Measurements from ENCODE around the gene RFC1. TPM values are rescaled to one million over a fixed set of nuclear protein-coding genes. Genes with fewer than 3 reads are reported as not detected.
A peak's percentile ranks its signal among the peaks of the same experiment; 100 is the strongest.

RFC1 gene
- total and polyA plus RNA-seq, 2 of the 4 experiments (the other 2 are of a cell fraction), result 18.4 to 49.3 TPM

DNA sequence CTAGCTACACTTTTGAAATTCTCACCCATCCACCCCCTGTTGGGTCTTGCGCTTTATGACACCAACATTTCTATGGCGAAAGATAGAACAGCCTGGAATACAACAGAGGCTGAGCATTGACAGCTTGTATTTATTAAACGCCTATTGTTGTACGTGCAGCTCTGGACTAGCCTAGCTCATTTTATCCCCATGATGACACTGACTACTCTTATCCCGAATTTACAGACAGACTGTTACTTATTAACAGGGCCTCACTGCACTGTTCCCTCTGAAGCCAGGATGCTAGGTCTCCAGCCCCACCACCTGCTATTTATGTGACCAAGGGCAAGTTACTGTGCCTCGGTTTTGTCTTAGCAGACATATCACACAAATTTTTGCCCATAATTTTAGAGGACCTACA lies 1.0 kb upstream of the RFC1 start:
- no peak for ATAC-seq (ENCODE audit: low read depth)
- TF ChIP-seq MAFK (IDR thresholded peaks at IDR 0.05; ENCODE audit: low read depth, low read length), result no peak
- no peak for TF ChIP-seq CEBPB (IDR thresholded peaks at IDR 0.05; ENCODE audit: low read depth, low read length)
- TF ChIP-seq, protein P1, sequence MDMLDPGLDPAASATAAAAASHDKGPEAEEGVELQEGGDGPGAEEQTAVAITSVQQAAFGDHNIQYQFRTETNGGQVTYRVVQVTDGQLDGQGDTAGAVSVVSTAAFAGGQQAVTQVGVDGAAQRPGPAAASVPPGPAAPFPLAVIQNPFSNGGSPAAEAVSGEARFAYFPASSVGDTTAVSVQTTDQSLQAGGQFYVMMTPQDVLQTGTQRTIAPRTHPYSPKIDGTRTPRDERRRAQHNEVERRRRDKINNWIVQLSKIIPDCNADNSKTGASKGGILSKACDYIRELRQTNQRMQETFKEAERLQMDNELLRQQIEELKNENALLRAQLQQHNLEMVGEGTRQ (IDR thresholded peaks at IDR 0.05; ENCODE audit: low read depth, low read length), result no peak
- H4K91ac ChIP-seq (ENCODE audit: insufficient read depth, low read depth, low read length), result no peak overlapping the region
- H3K36me3 ChIP-seq (ENCODE audit: control insufficient read depth, insufficient read depth, low read length), result no peaks in the 10 kb centered on the region
- no peak for DNase-seq
- in situ Hi-C loops (cut with MboI; ENCODE audit: low sequenced_read_pairs) (no loop called here), dilution Hi-C loops (cut with HindIII; ENCODE audit: low sequenced_read_pairs, unreplicated experiment) (no loop called here), intact Hi-C loops (cut with micrococcal nuclease) (loop anchor here (5.0 kb wide), 1 partner anchor 45 kb away; no protein-coding TSS in a partner anchor)
- no peak overlapping the region for H3K23ac ChIP-seq (ENCODE audit: low read depth, low read length)
- H3K4me2 ChIP-seq (ENCODE audit: low read depth, low read length), result no peak overlapping the region
- ChIA-PET CTCF (interaction anchor here (0.6 kb wide), 1 partner anchor 686 kb away, joined by 5 read pairs; no protein-coding TSS in a partner anchor), POLR2A (ENCODE audit: unreplicated experiment) (interaction anchor here (0.6 kb wide), 1 partner anchor 189 kb away, joined by 3 read pairs; no protein-coding TSS in a partner anchor)
- H3K27me3 ChIP-seq (ENCODE audit: control insufficient read depth, insufficient read depth, low read length), result no peaks in the 10 kb centered on the region
- peaks cover 4% of the 10 kb centered on the region; the same call in 1 of the 2 replicates for H3K9me1 ChIP-seq (ENCODE audit: insufficient read depth, low read length)
- H3K4me3 ChIP-seq (ENCODE audit: insufficient read depth, low read depth, low read length), result no peak overlapping the region
- H3K4me1 ChIP-seq (ENCODE audit: control insufficient read depth, insufficient read depth, low read length), result peaks cover 3% of the 10 kb centered on the region
- H3K18ac ChIP-seq (ENCODE audit: low read depth, low read length), result no peak overlapping the region
- no TSS peak for BruUV-seq (replicated peaks)
- WGBS, 2 experiments (ENCODE audit: extremely low coverage in 2 of 2, insufficient read length in 1 of 2), result 88% methylated on average over 3 of the region's 6 CpGs; no CpG with 5 or more reads in 1 of the 2 experiments
- no peak overlapping the region for H2AK9ac ChIP-seq (replicated peaks; ENCODE audit: low read depth, low read length, poor library complexity)
- H4K8ac ChIP-seq (ENCODE audit: low read depth in 2 of 2, low read length in 2 of 2), result peak overlapping the region in 1 of 2 experiments; percentile 32; a peak in 1 of 4 replicates
- H2BK120ac ChIP-seq (ENCODE audit: low read depth, low read length), result no peak overlapping the region
- H4K5ac ChIP-seq (ENCODE audit: low read depth, low read length), result no peak overlapping the region
- H3K4ac ChIP-seq (ENCODE audit: low read depth, low read length), result no peak overlapping the region
- H3K14ac ChIP-seq (replicated peaks; ENCODE audit: low read depth, low read length), result no peak overlapping the region
- no peak overlapping the region for H2BK5ac ChIP-seq (ENCODE audit: low read depth, low read length, poor library complexity, severe bottlenecking)
- H3K79me1 ChIP-seq (ENCODE audit: low read depth in 1 of 2, low read length in 2 of 2), result peaks cover 15 to 33% of the 10 kb centered on the region in 2 experiments
- no peaks in the 10 kb centered on the region for H3K9me3 ChIP-seq (ENCODE audit: control insufficient read depth, insufficient read depth, low read length)
- H3K56ac ChIP-seq (ENCODE audit: extremely low read depth, insufficient read depth, low read length), result no peak overlapping the region
- H2AK5ac ChIP-seq (ENCODE audit: low read depth, low read length), result no peak overlapping the region
- H3K9ac ChIP-seq (ENCODE audit: low read depth, low read length), result no peak overlapping the region
- H2BK15ac ChIP-seq (ENCODE audit: low read depth, low read length), result no peak overlapping the region
- peaks cover 17% of the 10 kb centered on the region; the same call in 1 of the 2 replicates for H4K20me1 ChIP-seq (ENCODE audit: insufficient read depth, low read length)
- no peak overlapping the region for H2BK20ac ChIP-seq (ENCODE audit: low read depth, low read length)
- H3K27ac ChIP-seq (ENCODE audit: insufficient read depth, low read length), result no peak overlapping the region
- peak overlapping the region; percentile 49 for H2AFZ ChIP-seq (replicated peaks; ENCODE audit: low read length, poor library complexity)

Data from IMR-90 (cell line).